HepG2 (cell line): Measurements from ENCODE around the gene BCL2L13. TPM values are rescaled to one million over a fixed set of nuclear protein-coding genes. Genes with fewer than 3 reads are reported as not detected.

Experiments used
- ATAC-seq: fragments of 200-7000 bp; cut with Tn5 transposase; 3 replicates; pipeline ENCODE4 v1.9.1; 2020; ENCODE audit warnings: mild to moderate bottlenecking, moderate library complexity
- BruUV-seq: library from RNA; stranded (reverse); fragments of 400-500 nt; replicated peaks from 2 replicates; lab custom pipeline; 2021; lab: Mats Ljungman, UMichigan
- CTCF ChIA-PET: fragments of 300-600 bp; formaldehyde crosslinking; extraction: SDS; loops from one replicate; lab custom pipeline; 2021; ENCODE audit warnings: low total read pairs, inconsistent platforms, low intra/inter-chr PET ratio; lab: Yijun Ruan, JAX
- POLR2A ChIA-PET: fragments of 350-600 bp; sonication (Branson Sonifier 250); formaldehyde crosslinking; loops from one replicate; lab custom pipeline; 2020; ENCODE audit warnings: antibody characterized with exemption, inconsistent platforms; lab: Yijun Ruan, JAX
- DNase-seq: peaks from one replicate; pipeline ENCODE4 v3.0.0-alpha.2; 2015; ENCODE audit warnings: low spot score
- FAIRE-seq: peaks from 3 replicates; lab custom pipeline; 2011; peaks lifted over from hg19 to GRCh38; lab: Jason Lieb, UNC
- H2AFZ ChIP-seq: one replicate; pipeline ENCODE4 v1.6.1; 2011; ENCODE audit warnings: low read length, inconsistent platforms
- H3K27ac ChIP-seq: fragments of 300-600 bp; 3 replicates; pipeline ENCODE4 v1.8.0; 2011; ENCODE audit warnings: mixed run types, mild to moderate bottlenecking, mixed read lengths, low read length, inconsistent platforms; ENCODE audit not compliant: insufficient read depth; ENCODE audit errors: extremely low read length
- H3K27me3 ChIP-seq, 2 experiments: fragments of 200-600 bp in 1 of 2; 2 replicates in 1 of 2; 3 replicates in 1 of 2; pipeline versions ENCODE4 v1.6.0 to v1.8.0; 2011; ENCODE audit warnings: low read length in 2 of 2, mild to moderate bottlenecking in 2 of 2, moderate library complexity in 2 of 2, inconsistent platforms in 1 of 2; ENCODE audit not compliant: insufficient read depth in 2 of 2, control insufficient read depth in 1 of 2
- H3K36me3 ChIP-seq, 2 experiments: fragments of 200-600 bp in 1 of 2; replicated peaks in 1 of 2; 2 replicates in 1 of 2; 3 replicates in 1 of 2; pipeline versions ENCODE4 v1.5.1 to v1.8.0; 2011; ENCODE audit warnings: low read length in 2 of 2, inconsistent platforms in 1 of 2; ENCODE audit not compliant: insufficient read depth in 2 of 2, control insufficient read depth in 1 of 2
- H3K4me1 ChIP-seq: 2 replicates; pipeline ENCODE4 v1.5.1; 2012; ENCODE audit warnings: low read length, inconsistent platforms; ENCODE audit not compliant: insufficient read depth
- H3K4me2 ChIP-seq: 2 replicates; pipeline ENCODE4 v1.6.0; 2011; ENCODE audit warnings: low read depth, low read length, inconsistent platforms
- H3K4me3 ChIP-seq, 3 experiments: fragments of 200-600 bp in 1 of 3; sonication (generic), shearing (Covaris generic) in 1 of 3; replicated peaks in 1 of 3; 2 replicates each; pipeline ENCODE4 v1.5.1; 2011 to 2016; ENCODE audit warnings: low read length in 3 of 3, inconsistent platforms in 2 of 3, low read depth in 2 of 3, mild to moderate bottlenecking in 2 of 3, control low read depth in 1 of 3, mixed read lengths in 1 of 3; ENCODE audit not compliant: insufficient read depth in 1 of 3
- H3K79me2 ChIP-seq: one replicate; pipeline ENCODE4 v1.6.1; 2011; ENCODE audit warnings: low read length, inconsistent platforms; ENCODE audit not compliant: insufficient read depth
- H3K9ac ChIP-seq: 2 replicates; pipeline ENCODE4 v1.6.0; 2011; ENCODE audit warnings: mild to moderate bottlenecking, low read depth, low read length, inconsistent platforms; ENCODE audit not compliant: insufficient read depth
- H3K9me3 ChIP-seq: 2 replicates; pipeline ENCODE4 v1.5.1; 2012; ENCODE audit warnings: mild to moderate bottlenecking, low read length
- H4K20me1 ChIP-seq: 2 replicates; pipeline ENCODE4 v1.6.0; 2011; ENCODE audit warnings: inconsistent platforms, mild to moderate bottlenecking, low read length, moderate library complexity; ENCODE audit not compliant: insufficient read depth
- CERS6 ChIP-seq: sonication (generic); formaldehyde crosslinking; IDR thresholded peaks from 2 replicates; pipeline ENCODE4 v1.5.0; 2020; ENCODE audit warnings: missing genetic modification reagents
- EP300 ChIP-seq, 3 experiments: sonication (generic) in 1 of 3; formaldehyde crosslinking in 1 of 3; IDR thresholded peaks; 2 replicates each; pipeline versions ENCODE4 v1.5.1 to v1.6.1; 2011 to 2020; ENCODE audit warnings: low read depth in 2 of 3, low read length in 2 of 3, borderline replicate concordance in 1 of 3, improper control_type of control experiment in 1 of 3, mild to moderate bottlenecking in 1 of 3, missing genetic modification reagents in 1 of 3, moderate library complexity in 1 of 3
- FOSL2 ChIP-seq: sonication (generic); formaldehyde crosslinking; IDR thresholded peaks from 2 replicates; pipeline ENCODE4 v1.4.0; 2020; ENCODE audit warnings: missing genetic modification reagents
- RARA ChIP-seq: IDR thresholded peaks from 2 replicates; pipeline ENCODE4 v1.6.1; 2016; ENCODE audit warnings: missing genetic modification reagents, missing compliant biosample characterization
- RELA ChIP-seq: sonication (generic); formaldehyde crosslinking; IDR thresholded peaks from 2 replicates; pipeline ENCODE4 v1.4.0; 2020; ENCODE audit warnings: missing genetic modification reagents
- TEAD3 ChIP-seq: optimal IDR thresholded peaks from 2 replicates; pipeline ENCODE3; 2016; ENCODE audit warnings: borderline replicate concordance
- ZNF121 ChIP-seq: sonication (generic); formaldehyde crosslinking; IDR thresholded peaks from 2 replicates; pipeline ENCODE4 v1.5.0; 2020; ENCODE audit warnings: mild to moderate bottlenecking, missing genetic modification reagents
- WGBS: methylation state at CpG from one replicate; pipeline ENCODE4 v1.1.6; 2017; ENCODE audit warnings: low lambda C conversion rate; 5-methylcytosine and 5-hydroxymethylcytosine counted together
- in situ Hi-C: cut with HindIII; loops from 2 replicates; pipeline ENCODE4 v1.10.0; 2017; ENCODE audit warnings: low pct_unique_long_range_greater_than_20kb; ENCODE audit not compliant: extremely low pct_ligation_motif_present
- intact Hi-C: fragments of 100-400 bp; cut with micrococcal nuclease; formaldehyde crosslinking; loops from one replicate; pipeline ENCODE4 v1.10.0; 2022; ENCODE audit not compliant: unreplicated experiment
- polyA plus RNA-seq, 8 experiments: library from polyadenylated mRNA; depleted of rRNA in 3 of 8; stranded (reverse) in 7 of 8; unstranded in 1 of 8; fragments of >200 nt; fragmentation: Illumina TruSeq in 4 of 8; extraction: Trizol in 4 of 8; gene quantifications; 2 replicates each; pipeline versions ENCODE4 v1.2.1 to v1.2.3, GENCODE V29; 2011 to 2016; ENCODE audit warnings: low read depth in 4 of 8, missing spikeins in 1 of 8, mixed read lengths in 1 of 8; ENCODE audit not compliant: insufficient read depth in 1 of 8
- total RNA-seq, 5 experiments: library from RNA; depleted of rRNA; stranded (reverse); fragments of >200 nt; fragmentation: Illumina TruSeq; extraction: Trizol; gene quantifications; 2 replicates each; pipeline ENCODE4 v1.2.3, GENCODE V29; 2016; ENCODE audit warnings: low read depth in 1 of 5

BCL2L13 gene
- total and polyA plus RNA-seq, 2 of the 13 experiments (the other 11 are each of a cell fraction or from before 2014, with no cell fraction given): 13.5 to 14.6 TPM

GRCh38 chr22:17633217-17633997, 5.2 kb upstream of the BCL2L13 start (continued):
- TF ChIP-seq CERS6 (no peak), FOSL2 (CRISPR knock-in tag) (peak; percentile 91), TEAD3 (CRISPR knock-in tag) (peak; percentile 64), EP300 (IDR thresholded peaks at IDR 0.05; ENCODE audit: low read depth in 2 of 2, low read length in 2 of 2) (peak in 1 of 2 experiments; percentile 58; a peak in 1 of 4 replicates), EP300 (CRISPR knock-in tag; IDR thresholded peaks at IDR 0.05; ENCODE audit: borderline replicate concordance) (no peak), RARA (CRISPR knock-in tag) (0 out of 2 replicates have a peak, but pooled peaks have one; percentile 17)
- TF ChIP-seq, all 625 proteins: peak for 34

GRCh38 chr22:17633998-17634323, 4.6 kb upstream of the BCL2L13 start:
- WGBS: 91% methylated on average over 3 of the region's 3 CpGs
- Histone ChIP-seq H2AFZ (peak overlapping the region; percentile 48), H4K20me1 (no peaks in the 10 kb centered on the region), H3K36me3 (no peaks in the 10 kb centered on the region), H3K9ac (peak overlapping the region; percentile 61; the same call in 1 of the 2 replicates), H3K4me1 (peaks cover 39% of the 10 kb centered on the region), H3K27ac (peak overlapping the region; percentile 83), H3K9me3 (no peaks in the 10 kb centered on the region), H3K27me3 (no peaks in the 10 kb centered on the region; a peak in 1 of 5 replicates), H3K79me2 (peaks cover 3% of the 10 kb centered on the region), H3K4me3 (no peak overlapping the region), H3K4me2 (peak overlapping the region; percentile 59)
- ChIA-PET POLR2A (no interaction called here), CTCF (no interaction called here)
- DNase-seq (no peak), FAIRE-seq (no peak), ATAC-seq (no peak)
- no TSS peak for BruUV-seq
- peak; percentile 45; the same call in 1 of the 2 replicates for TF ChIP-seq ZNF121 (CRISPR knock-in tag)
- TF ChIP-seq RELA: no peak
- intact Hi-C loops: no loop called here
- in situ Hi-C loops: no loop called here
